ENCODE measurements around the gene VTCN1. TPM values are rescaled to one million over a fixed set of nuclear protein-coding genes. Genes with fewer than 3 reads are reported as not detected.

VTCN1 gene
- total RNA-seq, 1 experiment from 2014 or later, result not detected

DNA sequence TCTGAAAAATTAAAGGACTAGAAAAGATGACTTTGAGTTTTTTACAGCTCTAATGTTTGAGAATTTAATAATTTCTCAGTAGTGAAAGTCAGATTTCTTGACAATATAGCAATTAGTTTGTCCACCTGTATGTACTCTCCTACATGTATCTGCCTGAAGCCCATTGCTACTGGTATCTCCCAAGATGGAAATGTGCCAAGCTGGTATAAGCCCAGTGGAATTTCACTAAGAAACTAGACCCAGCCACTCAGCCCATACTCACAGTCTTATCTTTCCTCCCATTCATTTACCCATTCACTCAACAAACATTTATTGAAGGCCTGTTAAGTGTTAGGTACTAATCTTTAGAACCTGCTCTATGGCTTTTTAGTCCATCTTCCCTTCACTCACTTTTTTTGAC, 67.6 kb downstream of the VTCN1 start:
- in situ Hi-C loops (cut with HindIII; ENCODE audit: low pct_unique_long_range_greater_than_20kb, low sequenced_read_pairs) (no loop called here), intact Hi-C loops (cut with micrococcal nuclease; ENCODE audit: unreplicated experiment) (no loop called here)
- DNase-seq (ENCODE audit: low read depth, low spot score), result no peak
- H3K4me3 ChIP-seq (ENCODE audit: low read depth in 2 of 2, low read length in 2 of 2), result no peak overlapping the region
- H3K4me1 ChIP-seq (ENCODE audit: control insufficient read depth, insufficient read depth, low read length), result no peaks in the 10 kb centered on the region; the same call in 1 of the 2 replicates
- no TSS peak for BruUV-seq (replicated peaks)
- ChIA-PET POLR2A (no interaction called here), CTCF (no interaction called here)
- no peaks in the 10 kb centered on the region for H3K27me3 ChIP-seq (ENCODE audit: control insufficient read depth, insufficient read depth, low read length)
- no peak overlapping the region for H3K27ac ChIP-seq (ENCODE audit: low read length)
- no peaks in the 10 kb centered on the region for H3K36me3 ChIP-seq (ENCODE audit: control insufficient read depth, insufficient read depth, low read length)
- H3K9me3 ChIP-seq (ENCODE audit: control insufficient read depth, insufficient read depth, low read depth, low read length), result no peaks in the 10 kb centered on the region
- TF ChIP-seq TCF7L2 (IDR thresholded peaks at IDR 0.05; ENCODE audit: low read depth, low read length), result no peak
- TF ChIP-seq REST (IDR thresholded peaks at IDR 0.05; ENCODE audit: insufficient read depth in 1 of 2, low read depth in 2 of 2, low read length in 1 of 2), result no peak
- TF ChIP-seq CTCF (IDR thresholded peaks at IDR 0.05), result no peak
- TF ChIP-seq POLR2AphosphoS5 (IDR thresholded peaks at IDR 0.05; ENCODE audit: low read depth, low read length), result no peak
- no peak for ATAC-seq

DNA sequence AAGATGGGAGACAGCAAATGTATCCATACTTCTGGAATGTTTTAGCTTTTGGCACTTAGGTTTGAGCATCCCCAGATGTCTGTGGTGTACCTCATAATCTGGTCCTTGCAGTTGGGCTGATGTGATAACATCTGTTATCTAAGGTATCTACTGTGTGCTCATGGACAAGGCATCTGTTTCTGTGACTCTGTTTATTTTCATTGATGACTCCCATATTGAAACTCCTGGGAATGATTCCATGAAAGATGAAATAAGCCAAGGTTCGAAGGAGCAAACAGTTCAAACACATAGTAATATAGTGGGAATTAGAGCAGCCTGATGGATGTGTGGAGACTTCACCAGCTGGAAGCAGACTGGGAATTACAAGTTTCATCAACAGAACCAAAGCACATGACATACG, 68.5 kb downstream of the VTCN1 start:
- H3K4me3 ChIP-seq (ENCODE audit: low read depth in 2 of 2, low read length in 2 of 2), result no peak overlapping the region
- intact Hi-C loops (cut with micrococcal nuclease; ENCODE audit: unreplicated experiment) (no loop called here), in situ Hi-C loops (cut with HindIII; ENCODE audit: low pct_unique_long_range_greater_than_20kb, low sequenced_read_pairs) (no loop called here)
- CTCF ChIA-PET, result no interaction called here
- H3K27me3 ChIP-seq (ENCODE audit: control insufficient read depth, insufficient read depth, low read length), result no peaks in the 10 kb centered on the region
- no peaks in the 10 kb centered on the region for H3K4me1 ChIP-seq (ENCODE audit: control insufficient read depth, insufficient read depth, low read length)
- BruUV-seq (replicated peaks), result no TSS peak
- ATAC-seq, result no peak
- H3K36me3 ChIP-seq (ENCODE audit: control insufficient read depth, insufficient read depth, low read length), result no peaks in the 10 kb centered on the region
- POLR2A ChIA-PET, result no interaction called here
- no peaks in the 10 kb centered on the region for H3K9me3 ChIP-seq (ENCODE audit: control insufficient read depth, insufficient read depth, low read depth, low read length)
- TF ChIP-seq TCF7L2 (IDR thresholded peaks at IDR 0.05; ENCODE audit: low read depth, low read length) (no peak), REST (IDR thresholded peaks at IDR 0.05; ENCODE audit: insufficient read depth in 1 of 2, low read depth in 2 of 2, low read length in 1 of 2) (no peak), SIN3A (IDR thresholded peaks at IDR 0.05; ENCODE audit: borderline replicate concordance, insufficient read depth, low read depth, low read length) (no peak)
- no peak overlapping the region for H3K27ac ChIP-seq (ENCODE audit: low read length)
- DNase-seq (ENCODE audit: low read depth, low spot score), result no peak

Measured in Panc1 (cell line).